Measurements from ENCODE around the gene CPN2. TPM values are rescaled to one million over a fixed set of nuclear protein-coding genes. Genes with fewer than 3 reads are reported as not detected.

Gene CPN2
- total and polyA plus RNA-seq, 2 experiments from 2014 or later = 0.10 to 0.14 TPM

- no peak overlapping the region for H3K27ac ChIP-seq (ENCODE audit: low read depth)
- H3K36me3 ChIP-seq (ENCODE audit: insufficient read depth) = no peaks in the 10 kb centered on the region; the same call in 1 of the 2 replicates
- no peak overlapping the region for H3K4me3 ChIP-seq
- H3F3A ChIP-seq (replicated peaks; ENCODE audit: low read depth) = no peaks in the 10 kb centered on the region
- no peak overlapping the region for H2AFZ ChIP-seq
- Mint-ChIP-seq H3K27ac (no peak overlapping the region), H3K9me3 (peaks cover 10% of the 10 kb centered on the region; the same call in 2 of the 3 replicates), H3K36me3 (ENCODE audit: low read depth) (no peaks in the 10 kb centered on the region), H3K4me1 (peaks cover 10% of the 10 kb centered on the region), H3K27me3 (ENCODE audit: insufficient read depth, low read depth, poor library complexity) (peaks cover 8% of the 10 kb centered on the region), H3K4me3 (no peak overlapping the region)
- no peaks in the 10 kb centered on the region for H3K9me2 ChIP-seq (ENCODE audit: insufficient read depth)
- TF ChIP-seq EZH2 (IDR thresholded peaks at IDR 0.05; ENCODE audit: low read depth, unreplicated experiment) = no peak
- TF ChIP-seq JUNB (IDR thresholded peaks at IDR 0.05; ENCODE audit: unreplicated experiment) = no peak
- no peak for TF ChIP-seq CTCF (conservative IDR thresholded peaks at IDR 0.05; ENCODE audit: low read depth in 2 of 2)
- no peak for TF ChIP-seq ZNF462 (CRISPR knock-in tag; IDR thresholded peaks at IDR 0.05)
- TF ChIP-seq POLR2AphosphoS5 (IDR thresholded peaks at IDR 0.05; ENCODE audit: low read depth) = no peak
- no peak for TF ChIP-seq ZNF331 (CRISPR knock-in tag; IDR thresholded peaks at IDR 0.05; ENCODE audit: low read depth)
- TF ChIP-seq ETS1 (IDR thresholded peaks at IDR 0.05) = no peak
- no peak for TF ChIP-seq CREB1 (CRISPR knock-in tag; IDR thresholded peaks at IDR 0.05; ENCODE audit: low read depth)
- no peak for TF ChIP-seq REST (IDR thresholded peaks at IDR 0.05; ENCODE audit: unreplicated experiment)
- no peak for TF ChIP-seq ZNF114 (CRISPR knock-in tag; IDR thresholded peaks at IDR 0.05)
- TF ChIP-seq NANOG (IDR thresholded peaks at IDR 0.05; ENCODE audit: borderline replicate concordance) = no peak
- no peak for TF ChIP-seq EZH2phosphoT487 (IDR thresholded peaks at IDR 0.05; ENCODE audit: unreplicated experiment)
- TF ChIP-seq STAT1 (IDR thresholded peaks at IDR 0.05; ENCODE audit: unreplicated experiment) = no peak
- H3K4me2 ChIP-seq = no peak overlapping the region
- no peak for DNase-seq (ENCODE audit: low spot score)
- H3K4me1 ChIP-seq (ENCODE audit: insufficient read depth) = no peaks in the 10 kb centered on the region
- ATAC-seq = no peak
- H3K27me3 ChIP-seq (ENCODE audit: insufficient read depth) = no peaks in the 10 kb centered on the region
- no peaks in the 10 kb centered on the region for H4K20me1 ChIP-seq (replicated peaks; ENCODE audit: insufficient read depth)
- no peaks in the 10 kb centered on the region for H3K79me2 ChIP-seq (replicated peaks; ENCODE audit: insufficient read depth)
These were observed 36.8 kb upstream of the CPN2 start for GRCh38 chr3:194387926-194388418.

Data from GM23338 (cell line).